BJ (cell line): ENCODE data around the gene NFYA. TPM values are rescaled to one million over a fixed set of nuclear protein-coding genes. Genes with fewer than 3 reads are reported as not detected.

ENCODE experiments used
- CTCF ChIA-PET: fragments of 350-600 bp; formaldehyde crosslinking; extraction: SDS; loops from one replicate; lab custom pipeline; 2021; ENCODE audit warnings: antibody characterized with exemption, inconsistent platforms; lab: Yijun Ruan, JAX
- POLR2A ChIA-PET: fragments of 300-600 bp; sonication (Branson Sonifier 250); formaldehyde crosslinking; extraction: SDS; loops from one replicate; lab custom pipeline; 2021; ENCODE audit warnings: antibody characterized with exemption; lab: Charles Lee
- DNase-seq: peaks from one replicate; pipeline ENCODE4 v3.0.0-alpha.2; 2011; ENCODE audit warnings: low read depth
- H3K27me3 ChIP-seq: 2 replicates; pipeline ENCODE4 v1.6.0; 2011; ENCODE audit warnings: low read length; ENCODE audit not compliant: control insufficient read depth, insufficient read depth
- H3K36me3 ChIP-seq: 2 replicates; pipeline ENCODE4 v1.5.1; 2011; ENCODE audit warnings: low read length; ENCODE audit not compliant: control insufficient read depth, insufficient read depth
- H3K4me3 ChIP-seq: 2 replicates; pipeline ENCODE4 v1.5.1; 2011; ENCODE audit warnings: low read depth, mild to moderate bottlenecking, control low read depth, low read length
- polyA plus RNA-seq: library from polyadenylated mRNA; depleted of rRNA; stranded (reverse); fragments of >200 nt; gene quantifications from 2 replicates; pipeline ENCODE4 v1.2.3, GENCODE V29; 2011
- TF ChIP-seq, protein P1 (sequence below): IDR thresholded peaks from 2 replicates; pipeline ENCODE4 v1.5.1; 2011; ENCODE audit warnings: low read depth, mild to moderate bottlenecking, control low read depth, inconsistent platforms, low read length, moderate library complexity; ENCODE audit not compliant: insufficient read depth

The NFYA gene
- polyA plus RNA-seq, 1 experiment: 7.6 TPM

DNA sequence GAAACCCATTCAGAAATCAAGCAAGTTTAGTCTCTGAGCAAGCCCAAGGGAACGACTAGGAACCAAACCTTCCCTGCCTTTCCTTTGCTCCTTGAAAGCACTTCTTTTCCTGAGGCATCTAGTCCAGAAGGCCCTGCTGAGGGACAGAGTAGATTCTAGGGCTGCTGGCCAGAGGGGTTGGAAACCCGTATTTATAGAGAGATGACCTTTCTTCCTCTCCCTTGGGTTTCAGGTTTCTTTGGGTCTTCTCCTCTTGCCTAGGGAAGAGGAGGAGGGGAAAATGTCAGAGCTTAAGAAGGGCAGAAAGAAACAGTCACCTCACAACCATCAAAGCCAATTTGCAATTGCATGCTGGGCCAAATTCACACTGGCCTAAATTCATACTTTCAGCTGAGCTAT is 14.0 kb upstream of the NFYA start:
- TF ChIP-seq, protein P1, sequence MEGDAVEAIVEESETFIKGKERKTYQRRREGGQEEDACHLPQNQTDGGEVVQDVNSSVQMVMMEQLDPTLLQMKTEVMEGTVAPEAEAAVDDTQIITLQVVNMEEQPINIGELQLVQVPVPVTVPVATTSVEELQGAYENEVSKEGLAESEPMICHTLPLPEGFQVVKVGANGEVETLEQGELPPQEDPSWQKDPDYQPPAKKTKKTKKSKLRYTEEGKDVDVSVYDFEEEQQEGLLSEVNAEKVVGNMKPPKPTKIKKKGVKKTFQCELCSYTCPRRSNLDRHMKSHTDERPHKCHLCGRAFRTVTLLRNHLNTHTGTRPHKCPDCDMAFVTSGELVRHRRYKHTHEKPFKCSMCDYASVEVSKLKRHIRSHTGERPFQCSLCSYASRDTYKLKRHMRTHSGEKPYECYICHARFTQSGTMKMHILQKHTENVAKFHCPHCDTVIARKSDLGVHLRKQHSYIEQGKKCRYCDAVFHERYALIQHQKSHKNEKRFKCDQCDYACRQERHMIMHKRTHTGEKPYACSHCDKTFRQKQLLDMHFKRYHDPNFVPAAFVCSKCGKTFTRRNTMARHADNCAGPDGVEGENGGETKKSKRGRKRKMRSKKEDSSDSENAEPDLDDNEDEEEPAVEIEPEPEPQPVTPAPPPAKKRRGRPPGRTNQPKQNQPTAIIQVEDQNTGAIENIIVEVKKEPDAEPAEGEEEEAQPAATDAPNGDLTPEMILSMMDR: no peak
- DNase-seq: no peak
- ChIA-PET POLR2A (no interaction called here), CTCF (interaction anchor here (1.1 to 1.6 kb wide), 6 partner anchors 10 to 164 kb away, joined by 3 to 7 read pairs (median 3); partner anchors contain the start of gene UNC5CL)
- Histone ChIP-seq H3K27me3 (no peaks in the 10 kb centered on the region), H3K36me3 (0 out of 2 replicates have a peak, but pooled peaks cover 1% of the 10 kb centered on the region), H3K4me3 (no peak overlapping the region)

DNA sequence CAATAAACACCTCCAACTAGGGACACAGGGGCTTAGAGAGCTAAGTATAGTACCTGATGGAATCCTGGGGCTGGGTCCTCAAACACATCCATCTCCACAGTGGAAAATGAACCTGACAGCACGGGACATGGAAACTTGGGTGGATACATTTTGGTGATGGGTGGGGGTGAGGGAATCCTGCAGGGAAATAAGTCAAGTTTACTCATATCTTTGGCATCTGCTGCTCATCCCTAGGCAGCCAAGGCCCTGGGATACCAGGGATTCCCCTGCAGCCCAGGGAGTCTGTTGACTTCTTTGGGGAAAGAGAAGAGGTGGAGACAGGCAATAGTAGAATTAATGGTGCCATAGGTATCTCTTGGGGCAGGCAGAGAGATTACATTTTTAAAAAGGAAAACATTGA is 13.2 kb upstream of the NFYA start:
- CTCF ChIA-PET: interaction anchor here (1.1 to 1.6 kb wide), 6 partner anchors 11 to 165 kb away, joined by 3 to 7 read pairs (median 3); partner anchors contain the start of gene UNC5CL
- TF ChIP-seq, protein P1: no peak
- DNase-seq: no peak
- Histone ChIP-seq H3K4me3 (no peak overlapping the region), H3K27me3 (no peaks in the 10 kb centered on the region), H3K36me3 (0 out of 2 replicates have a peak, but pooled peaks cover 1% of the 10 kb centered on the region)
- POLR2A ChIA-PET: no interaction called here

DNA sequence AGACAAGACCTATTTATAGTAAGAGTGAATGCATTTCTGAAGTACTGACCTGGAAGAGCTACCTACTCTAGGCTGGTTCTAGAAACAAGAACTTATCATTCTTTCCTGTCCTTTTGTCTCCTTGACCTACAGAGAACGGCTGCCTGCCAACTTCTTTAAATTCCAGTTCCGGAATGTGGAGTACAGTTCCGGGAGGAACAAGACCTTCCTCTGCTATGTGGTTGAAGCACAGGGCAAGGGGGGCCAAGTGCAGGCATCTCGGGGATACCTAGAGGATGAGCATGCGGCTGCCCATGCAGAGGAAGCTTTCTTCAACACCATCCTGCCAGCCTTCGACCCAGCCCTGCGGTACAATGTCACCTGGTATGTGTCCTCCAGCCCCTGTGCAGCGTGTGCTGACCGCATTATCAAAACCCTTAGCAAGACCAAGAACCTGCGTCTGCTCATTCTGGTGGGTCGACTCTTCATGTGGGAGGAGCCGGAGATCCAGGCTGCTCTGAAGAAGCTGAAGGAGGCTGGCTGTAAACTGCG is 11.5 kb upstream of the NFYA start:
- Histone ChIP-seq H3K4me3 (no peak overlapping the region), H3K27me3 (no peaks in the 10 kb centered on the region), H3K36me3 (0 out of 2 replicates have a peak, but pooled peaks cover 1% of the 10 kb centered on the region)
- DNase-seq: no peak
- ChIA-PET POLR2A (no interaction called here), CTCF (interaction anchor here (1.4 kb wide), 1 partner anchor 22 kb away, joined by 6 read pairs; the partner anchor contains the start of gene UNC5CL)
- TF ChIP-seq, protein P1: no peak

DNA sequence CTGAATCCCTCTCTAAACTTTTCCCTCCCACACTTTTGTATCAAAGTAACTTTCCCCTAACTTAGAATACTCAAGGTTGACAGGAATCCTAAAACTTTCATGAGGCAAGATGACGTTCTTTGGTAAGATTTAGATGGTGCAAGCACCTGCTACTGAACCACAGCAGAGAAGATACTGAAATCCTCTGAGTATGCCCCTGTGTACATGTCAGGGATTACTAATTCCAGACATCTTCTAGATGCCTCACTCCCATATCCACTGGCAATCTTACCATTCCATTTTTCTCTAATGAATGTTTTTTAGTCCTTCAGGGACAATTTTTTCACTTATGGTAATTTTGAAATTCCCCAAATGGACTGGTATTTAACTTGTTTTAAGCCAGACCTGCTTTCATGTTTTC is 10.7 kb upstream of the NFYA start:
- POLR2A ChIA-PET: no interaction called here

DNA sequence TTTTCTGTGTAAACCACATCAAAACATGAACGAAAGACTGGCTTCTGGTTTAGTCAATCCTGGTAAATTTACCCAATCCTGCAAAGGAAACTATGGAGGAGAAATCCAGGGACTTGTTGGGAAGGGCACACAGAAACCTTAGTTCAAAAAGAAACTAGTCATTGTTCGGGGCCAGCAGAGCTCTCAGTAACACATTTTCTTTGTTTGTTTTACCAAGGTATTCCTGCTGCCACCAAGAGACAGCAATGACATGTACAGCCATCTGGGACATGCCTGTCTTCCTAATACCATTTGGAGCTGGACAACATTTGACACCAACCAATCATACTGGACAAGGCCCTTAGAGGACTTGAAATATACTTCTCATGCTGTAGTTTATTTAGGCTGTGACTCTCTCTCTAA is 8.9 kb upstream of the NFYA start:
- ChIA-PET POLR2A (no interaction called here), CTCF (interaction anchor here (1.4 to 1.8 kb wide), 2 partner anchors 24 to 36 kb away, joined by 3 to 8 read pairs; partner anchors contain the start of gene UNC5CL)
- no peak for DNase-seq
- Histone ChIP-seq H3K27me3 (no peaks in the 10 kb centered on the region), H3K4me3 (no peak overlapping the region), H3K36me3 (peaks cover 1% of the 10 kb centered on the region; the same call in 1 of the 2 replicates)
- TF ChIP-seq, protein P1: no peak

More for the DNA sequence above, 10.7 kb upstream of the NFYA start:
- no peaks in the 10 kb centered on the region for H3K27me3 ChIP-seq
- CTCF ChIA-PET: interaction anchor here (1.8 kb wide), 1 partner anchor 22 kb away, joined by 8 read pairs; the partner anchor contains the start of gene UNC5CL
- H3K36me3 ChIP-seq: peaks cover 1% of the 10 kb centered on the region; the same call in 1 of the 2 replicates
- TF ChIP-seq, protein P1: no peak
- no peak overlapping the region for H3K4me3 ChIP-seq
- no peak for DNase-seq
